K562 (cell line): ENCODE measurements around the gene PIGQ. TPM values are rescaled to one million over a fixed set of nuclear protein-coding genes. Genes with fewer than 3 reads are reported as not detected.
A peak's percentile ranks its signal among the peaks of the same experiment; 100 is the strongest.

Experiments
- CTBP1 ChIP-seq: fragments of 450-650 bp; IDR thresholded peaks from 2 replicates; pipeline ENCODE4 v1.6.1; 2016; ENCODE audit warnings: borderline replicate concordance
- EGR1 ChIP-seq: fragments of 450-650 bp; conservative IDR thresholded peaks from 2 replicates; pipeline ENCODE4 v1.6.1; 2017; ENCODE audit warnings: mild to moderate bottlenecking
- HNRNPL ChIP-seq: fragments of 200-400 bp; formaldehyde crosslinking; IDR thresholded peaks from 2 replicates; pipeline ENCODE4 v1.6.1; 2017; ENCODE audit warnings: low read depth, mild to moderate bottlenecking, low read length
- MAFK ChIP-seq: IDR thresholded peaks from 2 replicates; pipeline ENCODE4 v1.6.1; 2011; ENCODE audit warnings: low read length, improper control_type of control experiment
- NCOA6 ChIP-seq: fragments of 450-650 bp; IDR thresholded peaks from 2 replicates; pipeline ENCODE4 v1.6.1; 2017; ENCODE audit warnings: mild to moderate bottlenecking
- NR4A1 ChIP-seq, 2 experiments: fragments of 250-450 bp in 1 of 2; fragments of 450-650 bp in 1 of 2; sonication (Bioruptor Pico) in 1 of 2; IDR thresholded peaks; 2 replicates each; pipeline versions ENCODE4 v1.4.0 to v1.6.1; 2016 to 2020; ENCODE audit warnings: mild to moderate bottlenecking in 2 of 2, missing compliant biosample characterization in 1 of 2, missing genetic modification characterization in 1 of 2, moderate library complexity in 1 of 2
- POLR2AphosphoS5 ChIP-seq: IDR thresholded peaks from 2 replicates; pipeline ENCODE4 v1.6.1; 2011; ENCODE audit warnings: mild to moderate bottlenecking, low read depth, low read length, moderate library complexity; ENCODE audit not compliant: control insufficient read depth, insufficient read depth
- SMAD1 ChIP-seq: fragments of 150-350 bp; IDR thresholded peaks from 2 replicates; pipeline ENCODE4 v1.6.1; 2014; ENCODE audit warnings: low read length, low read depth; ENCODE audit not compliant: partially characterized antibody
- SMAD4 ChIP-seq: fragments of 250-450 bp; sonication (Bioruptor Pico); conservative IDR thresholded peaks from 2 replicates; pipeline ENCODE4 v1.8.0; 2021; ENCODE audit warnings: inconsistent platforms, mild to moderate bottlenecking, moderate library complexity
- polyA plus RNA-seq, 8 experiments: library from polyadenylated mRNA; depleted of rRNA in 4 of 8; stranded (reverse) in 5 of 8; unstranded in 3 of 8; fragments of >200 nt; fragmentation: Nextera tagmentation in 2 of 8; fragmentation: Illumina TruSeq in 1 of 8; extraction: Ambion mirVana in 2 of 8; extraction: Trizol in 1 of 8; gene quantifications; 2 replicates each; pipeline versions ENCODE4 v1.2.1 to v1.2.3, GENCODE V29; 2011 to 2014; ENCODE audit warnings: inconsistent platforms in 1 of 8, missing spikeins in 1 of 8
- total RNA-seq, 7 experiments: library from RNA; depleted of rRNA in 6 of 7; stranded (reverse); fragments of >200 nt in 6 of 7; fragmentation: Illumina TruSeq in 2 of 7; extraction: Trizol in 2 of 7; gene quantifications; 2 replicates each; pipeline versions ENCODE4 v1.2.1 to v1.2.3, GENCODE V29; 2011 to 2021; ENCODE audit warnings: low replicate concordance in 1 of 7
- TF ChIP-seq, protein P1 (sequence below): sonication (generic); formaldehyde crosslinking; IDR thresholded peaks from 2 replicates; pipeline ENCODE4 v1.8.1; 2023; ENCODE audit warnings: mild to moderate bottlenecking, missing genetic modification reagents
- TF ChIP-seq, protein P2 (sequence below): fragments of 250-450 bp; sonication (Bioruptor Pico); IDR thresholded peaks from 2 replicates; pipeline ENCODE4 v1.4.0; 2020; ENCODE audit warnings: borderline replicate concordance
- TF ChIP-seq, protein P3 (sequence below): fragments of 450-650 bp; IDR thresholded peaks from 2 replicates; pipeline ENCODE4 v1.6.1; 2018; ENCODE audit not compliant: partially characterized antibody
- TF ChIP-seq, protein P4 (sequence below): fragments of 450-650 bp; formaldehyde crosslinking; IDR thresholded peaks from 2 replicates; pipeline ENCODE4 v1.4.0; 2022; ENCODE audit warnings: mild to moderate bottlenecking, moderate library complexity
- TF ChIP-seq, protein P5 (sequence below): fragments of 250-450 bp; sonication (Bioruptor Pico); IDR thresholded peaks from 2 replicates; pipeline ENCODE4 v1.5.0; 2021; ENCODE audit warnings: mild to moderate bottlenecking, moderate library complexity

Gene PIGQ
- total and polyA plus RNA-seq, 9 of the 15 experiments (the other 6 are each of a cell fraction or from before 2014, with no cell fraction given) = 0.20 to 49.6 (median 11.7) TPM

DNA sequence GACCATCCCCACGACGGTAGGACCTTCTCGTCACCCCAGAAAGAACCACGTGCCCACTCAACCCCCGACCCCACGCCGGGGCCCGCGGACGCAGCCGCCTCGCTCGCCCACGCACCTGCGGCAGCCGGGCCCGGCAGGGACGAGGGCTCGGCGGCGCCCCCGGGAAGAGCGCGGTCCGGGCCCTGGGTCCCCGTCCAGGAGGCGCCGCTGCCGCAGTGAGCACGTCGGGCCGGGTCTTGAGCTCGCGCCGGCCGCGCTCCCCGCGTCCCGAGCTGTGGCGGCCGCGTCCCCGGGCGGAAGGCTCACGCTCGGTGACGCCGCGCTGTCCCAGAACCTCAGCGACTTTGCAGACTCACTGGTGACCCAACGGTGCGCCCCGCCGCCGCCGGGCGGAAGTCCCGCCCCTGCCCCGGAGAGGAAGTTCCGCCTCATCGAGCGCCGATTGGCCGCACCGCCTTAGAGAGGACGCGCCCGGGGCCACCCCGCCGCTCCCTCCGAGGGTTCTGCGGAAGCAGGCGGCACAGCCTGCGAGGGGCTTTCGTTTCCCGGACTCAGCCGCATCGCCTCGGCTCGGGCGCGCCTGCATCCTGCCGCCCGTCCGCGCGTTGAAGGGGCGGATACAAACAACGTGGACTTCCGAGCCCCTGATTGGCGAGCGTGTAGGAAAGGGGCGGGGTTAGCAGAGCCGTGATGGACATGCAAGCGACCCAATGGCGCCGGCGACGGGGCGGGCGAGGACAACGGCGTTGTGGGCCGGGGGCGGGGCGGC is 19.3 kb downstream of the PIGQ start (continued):
- 0 out of 2 replicates have a peak, but pooled peaks have one; percentile 61 for TF ChIP-seq NR4A1 (CRISPR knock-in tag; IDR thresholded peaks at IDR 0.05)
- TF ChIP-seq NR4A1 (tag; IDR thresholded peaks at IDR 0.05) = no peak
- TF ChIP-seq MAFK = 0 out of 2 replicates have a peak, but pooled peaks have one; percentile 13
- peak; percentile 83 for TF ChIP-seq POLR2AphosphoS5
- peak; percentile 90 for TF ChIP-seq EGR1
- TF ChIP-seq NCOA6 = no peak
- TF ChIP-seq, protein P1, sequence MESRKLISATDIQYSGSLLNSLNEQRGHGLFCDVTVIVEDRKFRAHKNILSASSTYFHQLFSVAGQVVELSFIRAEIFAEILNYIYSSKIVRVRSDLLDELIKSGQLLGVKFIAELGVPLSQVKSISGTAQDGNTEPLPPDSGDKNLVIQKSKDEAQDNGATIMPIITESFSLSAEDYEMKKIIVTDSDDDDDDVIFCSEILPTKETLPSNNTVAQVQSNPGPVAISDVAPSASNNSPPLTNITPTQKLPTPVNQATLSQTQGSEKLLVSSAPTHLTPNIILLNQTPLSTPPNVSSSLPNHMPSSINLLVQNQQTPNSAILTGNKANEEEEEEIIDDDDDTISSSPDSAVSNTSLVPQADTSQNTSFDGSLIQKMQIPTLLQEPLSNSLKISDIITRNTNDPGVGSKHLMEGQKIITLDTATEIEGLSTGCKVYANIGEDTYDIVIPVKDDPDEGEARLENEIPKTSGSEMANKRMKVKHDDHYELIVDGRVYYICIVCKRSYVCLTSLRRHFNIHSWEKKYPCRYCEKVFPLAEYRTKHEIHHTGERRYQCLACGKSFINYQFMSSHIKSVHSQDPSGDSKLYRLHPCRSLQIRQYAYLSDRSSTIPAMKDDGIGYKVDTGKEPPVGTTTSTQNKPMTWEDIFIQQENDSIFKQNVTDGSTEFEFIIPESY = peak; percentile 67; the same call in 1 of the 2 replicates
- TF ChIP-seq, protein P2, sequence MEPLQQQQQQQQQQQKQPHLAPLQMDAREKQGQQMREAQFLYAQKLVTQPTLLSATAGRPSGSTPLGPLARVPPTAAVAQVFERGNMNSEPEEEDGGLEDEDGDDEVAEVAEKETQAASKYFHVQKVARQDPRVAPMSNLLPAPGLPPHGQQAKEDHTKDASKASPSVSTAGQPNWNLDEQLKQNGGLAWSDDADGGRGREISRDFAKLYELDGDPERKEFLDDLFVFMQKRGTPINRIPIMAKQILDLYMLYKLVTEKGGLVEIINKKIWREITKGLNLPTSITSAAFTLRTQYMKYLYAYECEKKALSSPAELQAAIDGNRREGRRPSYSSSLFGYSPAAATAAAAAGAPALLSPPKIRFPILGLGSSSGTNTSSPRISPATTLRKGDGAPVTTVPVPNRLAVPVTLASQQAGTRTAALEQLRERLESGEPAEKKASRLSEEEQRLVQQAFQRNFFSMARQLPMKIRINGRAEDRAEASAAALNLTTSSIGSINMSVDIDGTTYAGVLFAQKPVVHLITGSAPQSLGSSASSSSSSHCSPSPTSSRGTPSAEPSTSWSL (CRISPR knock-in tag) = no peak
- TF ChIP-seq, protein P3, sequence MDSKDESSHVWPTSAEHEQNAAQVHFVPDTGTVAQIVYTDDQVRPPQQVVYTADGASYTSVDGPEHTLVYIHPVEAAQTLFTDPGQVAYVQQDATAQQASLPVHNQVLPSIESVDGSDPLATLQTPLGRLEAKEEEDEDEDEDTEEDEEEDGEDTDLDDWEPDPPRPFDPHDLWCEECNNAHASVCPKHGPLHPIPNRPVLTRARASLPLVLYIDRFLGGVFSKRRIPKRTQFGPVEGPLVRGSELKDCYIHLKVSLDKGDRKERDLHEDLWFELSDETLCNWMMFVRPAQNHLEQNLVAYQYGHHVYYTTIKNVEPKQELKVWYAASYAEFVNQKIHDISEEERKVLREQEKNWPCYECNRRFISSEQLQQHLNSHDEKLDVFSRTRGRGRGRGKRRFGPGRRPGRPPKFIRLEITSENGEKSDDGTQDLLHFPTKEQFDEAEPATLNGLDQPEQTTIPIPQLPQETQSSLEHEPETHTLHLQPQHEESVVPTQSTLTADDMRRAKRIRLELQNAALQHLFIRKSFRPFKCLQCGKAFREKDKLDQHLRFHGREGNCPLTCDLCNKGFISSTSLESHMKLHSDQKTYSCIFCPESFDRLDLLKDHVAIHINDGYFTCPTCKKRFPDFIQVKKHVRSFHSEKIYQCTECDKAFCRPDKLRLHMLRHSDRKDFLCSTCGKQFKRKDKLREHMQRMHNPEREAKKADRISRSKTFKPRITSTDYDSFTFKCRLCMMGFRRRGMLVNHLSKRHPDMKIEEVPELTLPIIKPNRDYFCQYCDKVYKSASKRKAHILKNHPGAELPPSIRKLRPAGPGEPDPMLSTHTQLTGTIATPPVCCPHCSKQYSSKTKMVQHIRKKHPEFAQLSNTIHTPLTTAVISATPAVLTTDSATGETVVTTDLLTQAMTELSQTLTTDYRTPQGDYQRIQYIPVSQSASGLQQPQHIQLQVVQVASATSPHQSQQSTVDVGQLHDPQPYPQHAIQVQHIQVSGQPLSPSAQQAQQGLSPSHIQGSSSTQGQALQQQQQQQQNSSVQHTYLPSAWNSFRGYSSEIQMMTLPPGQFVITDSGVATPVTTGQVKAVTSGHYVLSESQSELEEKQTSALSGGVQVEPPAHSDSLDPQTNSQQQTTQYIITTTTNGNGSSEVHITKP = no peak
- TF ChIP-seq SMAD1 = peak; percentile 77
- TF ChIP-seq CTBP1 = peak; percentile 85
- TF ChIP-seq, protein P4, sequence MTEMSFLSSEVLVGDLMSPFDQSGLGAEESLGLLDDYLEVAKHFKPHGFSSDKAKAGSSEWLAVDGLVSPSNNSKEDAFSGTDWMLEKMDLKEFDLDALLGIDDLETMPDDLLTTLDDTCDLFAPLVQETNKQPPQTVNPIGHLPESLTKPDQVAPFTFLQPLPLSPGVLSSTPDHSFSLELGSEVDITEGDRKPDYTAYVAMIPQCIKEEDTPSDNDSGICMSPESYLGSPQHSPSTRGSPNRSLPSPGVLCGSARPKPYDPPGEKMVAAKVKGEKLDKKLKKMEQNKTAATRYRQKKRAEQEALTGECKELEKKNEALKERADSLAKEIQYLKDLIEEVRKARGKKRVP (CRISPR knock-in tag) = 0 out of 2 replicates have a peak, but pooled peaks have one; percentile 15
- TF ChIP-seq, protein P5, sequence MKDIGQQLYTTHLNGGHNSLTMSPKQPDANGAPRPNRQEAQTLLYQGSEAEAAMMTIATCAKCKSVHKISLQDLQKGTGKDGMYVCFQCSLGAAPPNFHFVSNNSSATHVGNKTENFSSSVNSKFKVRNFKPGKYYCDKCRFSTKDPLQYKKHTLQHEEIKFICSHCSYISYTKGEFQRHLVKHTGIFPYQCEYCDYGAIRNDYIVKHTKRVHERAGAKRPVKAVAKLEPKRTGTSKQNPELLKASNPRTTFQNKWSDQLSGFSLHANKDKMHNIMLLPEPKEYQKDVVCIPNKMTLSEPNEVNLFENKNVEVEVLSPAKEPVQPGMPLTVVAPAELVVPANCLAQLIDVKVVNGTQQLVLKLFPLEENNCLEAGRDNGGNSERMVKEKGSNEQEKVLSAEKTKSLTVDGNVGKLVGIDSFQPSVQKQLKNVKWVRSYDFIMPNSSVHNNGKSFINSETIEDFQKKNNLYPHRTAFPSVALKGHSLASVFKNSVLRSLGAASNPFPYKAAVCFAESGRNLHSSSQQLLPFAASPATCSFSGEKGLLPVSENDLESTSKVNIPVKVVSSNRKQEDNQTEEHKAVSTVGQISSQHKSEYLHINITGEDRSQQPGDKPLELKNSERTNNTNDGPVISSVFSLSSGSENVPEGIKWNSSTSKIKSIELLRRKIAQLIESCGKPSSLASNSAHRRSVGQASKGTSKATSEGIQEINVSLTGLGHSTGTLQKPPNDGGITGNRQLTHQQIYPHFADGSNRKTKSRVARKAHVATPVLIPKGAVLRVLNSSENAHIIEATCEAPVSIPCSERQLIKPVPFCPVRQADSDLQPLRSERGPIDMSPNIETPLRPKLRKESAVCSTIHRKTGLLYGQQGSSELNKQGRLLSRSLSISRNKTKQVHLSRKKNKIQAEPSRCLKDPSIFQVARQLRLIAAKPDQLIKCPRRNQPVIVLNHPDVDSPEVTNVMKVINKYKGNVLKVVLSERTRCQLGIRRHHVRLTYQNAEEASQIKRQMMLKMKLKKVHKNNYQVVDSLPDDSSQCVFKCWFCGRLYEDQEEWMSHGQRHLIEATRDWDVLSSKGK (CRISPR knock-in tag) = no peak
- TF ChIP-seq HNRNPL = peak; percentile 75; the same call in 1 of the 2 replicates
- peak; percentile 33; the same call in 1 of the 2 replicates for TF ChIP-seq SMAD4 (CRISPR knock-in tag)
